Measurements from ENCODE around the gene ADORA1.

Gene ADORA1

GRCh38 chr1:203163891-203164635 lies 36.5 kb downstream of the ADORA1 start:
- H3K4me3 ChIP-seq (ENCODE audit: control insufficient read depth, low read depth, low read length): no peak overlapping the region
- TF ChIP-seq, protein P1, sequence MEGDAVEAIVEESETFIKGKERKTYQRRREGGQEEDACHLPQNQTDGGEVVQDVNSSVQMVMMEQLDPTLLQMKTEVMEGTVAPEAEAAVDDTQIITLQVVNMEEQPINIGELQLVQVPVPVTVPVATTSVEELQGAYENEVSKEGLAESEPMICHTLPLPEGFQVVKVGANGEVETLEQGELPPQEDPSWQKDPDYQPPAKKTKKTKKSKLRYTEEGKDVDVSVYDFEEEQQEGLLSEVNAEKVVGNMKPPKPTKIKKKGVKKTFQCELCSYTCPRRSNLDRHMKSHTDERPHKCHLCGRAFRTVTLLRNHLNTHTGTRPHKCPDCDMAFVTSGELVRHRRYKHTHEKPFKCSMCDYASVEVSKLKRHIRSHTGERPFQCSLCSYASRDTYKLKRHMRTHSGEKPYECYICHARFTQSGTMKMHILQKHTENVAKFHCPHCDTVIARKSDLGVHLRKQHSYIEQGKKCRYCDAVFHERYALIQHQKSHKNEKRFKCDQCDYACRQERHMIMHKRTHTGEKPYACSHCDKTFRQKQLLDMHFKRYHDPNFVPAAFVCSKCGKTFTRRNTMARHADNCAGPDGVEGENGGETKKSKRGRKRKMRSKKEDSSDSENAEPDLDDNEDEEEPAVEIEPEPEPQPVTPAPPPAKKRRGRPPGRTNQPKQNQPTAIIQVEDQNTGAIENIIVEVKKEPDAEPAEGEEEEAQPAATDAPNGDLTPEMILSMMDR (conservative IDR thresholded peaks at IDR 0.05; ENCODE audit: control insufficient read depth, insufficient read depth, low read depth, low read length): no peak
- no peak for DNase-seq (ENCODE audit: low read depth)

DNA sequence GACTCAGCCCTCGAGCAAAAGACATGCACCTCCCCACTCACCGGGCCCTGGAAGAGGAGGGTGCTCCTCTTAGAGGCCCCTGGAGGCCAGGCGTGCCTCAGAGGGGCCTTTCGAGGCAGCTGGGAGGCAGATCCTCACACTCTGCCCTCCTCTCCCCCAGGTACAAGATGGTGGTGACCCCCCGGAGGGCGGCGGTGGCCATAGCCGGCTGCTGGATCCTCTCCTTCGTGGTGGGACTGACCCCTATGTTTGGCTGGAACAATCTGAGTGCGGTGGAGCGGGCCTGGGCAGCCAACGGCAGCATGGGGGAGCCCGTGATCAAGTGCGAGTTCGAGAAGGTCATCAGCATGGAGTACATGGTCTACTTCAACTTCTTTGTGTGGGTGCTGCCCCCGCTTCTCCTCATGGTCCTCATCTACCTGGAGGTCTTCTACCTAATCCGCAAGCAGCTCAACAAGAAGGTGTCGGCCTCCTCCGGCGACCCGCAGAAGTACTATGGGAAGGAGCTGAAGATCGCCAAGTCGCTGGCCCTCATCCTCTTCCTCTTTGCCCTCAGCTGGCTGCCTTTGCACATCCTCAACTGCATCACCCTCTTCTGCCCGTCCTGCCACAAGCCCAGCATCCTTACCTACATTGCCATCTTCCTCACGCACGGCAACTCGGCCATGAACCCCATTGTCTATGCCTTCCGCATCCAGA lies 37.7 kb downstream of the ADORA1 start:
- no peak overlapping the region for H3K4me3 ChIP-seq (ENCODE audit: control insufficient read depth, low read depth, low read length)
- no peak for DNase-seq (ENCODE audit: low read depth)

GRCh38 chr1:203165800-203166161 lies 38.3 kb downstream of the ADORA1 start:
- H3K4me3 ChIP-seq (ENCODE audit: control insufficient read depth, low read depth, low read length): no peak overlapping the region
- TF ChIP-seq, protein P1 (conservative IDR thresholded peaks at IDR 0.05; ENCODE audit: control insufficient read depth, insufficient read depth, low read depth, low read length): no peak
- no peak for DNase-seq (ENCODE audit: low read depth)

More for the DNA sequence above, 37.7 kb downstream of the ADORA1 start:
- TF ChIP-seq, protein P1 (conservative IDR thresholded peaks at IDR 0.05; ENCODE audit: control insufficient read depth, insufficient read depth, low read depth, low read length): no peak

GRCh38 chr1:203166192-203166940 lies 38.8 kb downstream of the ADORA1 start:
- no peak overlapping the region for H3K4me3 ChIP-seq (ENCODE audit: control insufficient read depth, low read depth, low read length)
- TF ChIP-seq, protein P1 (conservative IDR thresholded peaks at IDR 0.05; ENCODE audit: control insufficient read depth, insufficient read depth, low read depth, low read length): no peak
- DNase-seq (ENCODE audit: low read depth): no peak

DNA sequence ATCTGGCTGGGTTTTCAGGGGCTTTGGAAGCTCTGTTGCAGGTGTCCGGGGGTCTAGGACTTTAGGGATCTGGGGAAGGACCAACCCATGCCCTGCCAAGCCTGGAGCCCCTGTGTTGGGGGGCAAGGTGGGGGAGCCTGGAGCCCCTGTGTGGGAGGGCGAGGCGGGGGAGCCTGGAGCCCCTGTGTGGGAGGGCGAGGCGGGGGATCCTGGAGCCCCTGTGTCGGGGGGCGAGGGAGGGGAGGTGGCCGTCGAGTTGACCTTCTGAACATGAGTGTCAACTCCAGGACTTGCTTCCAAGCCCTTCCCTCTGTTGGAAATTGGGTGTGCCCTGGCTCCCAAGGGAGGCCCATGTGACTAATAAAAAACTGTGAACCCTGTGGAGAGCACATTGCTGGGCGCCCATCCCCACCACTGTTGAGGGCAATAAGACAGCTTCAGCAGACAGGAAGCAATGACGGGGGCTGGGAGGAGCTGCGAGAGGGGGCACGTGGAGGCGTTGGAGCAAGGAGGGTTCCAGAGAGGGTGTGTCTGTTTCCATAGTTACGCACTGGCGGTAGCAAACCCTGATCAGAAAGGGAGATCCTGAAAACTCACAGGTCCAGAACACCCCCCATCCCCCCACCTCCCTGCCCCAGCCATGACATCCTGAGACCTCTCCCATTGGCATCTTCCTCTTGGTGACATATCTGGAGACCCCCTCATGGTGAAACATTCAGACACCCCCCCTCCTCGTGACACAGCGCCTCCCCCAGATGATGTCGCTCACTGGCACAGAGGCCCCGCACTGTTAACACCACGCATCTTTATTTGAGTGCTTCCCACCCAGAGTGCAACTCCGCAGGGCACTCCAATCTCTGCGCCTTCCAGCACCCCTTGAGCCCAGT lies 39.7 kb downstream of the ADORA1 start:
- no peak overlapping the region for H3K4me3 ChIP-seq (ENCODE audit: control insufficient read depth, low read depth, low read length)
- TF ChIP-seq, protein P1 (conservative IDR thresholded peaks at IDR 0.05; ENCODE audit: control insufficient read depth, insufficient read depth, low read depth, low read length): no peak
- no peak for DNase-seq (ENCODE audit: low read depth)

- DNase-seq (ENCODE audit: low read depth): no peak
- TF ChIP-seq, protein P1 (conservative IDR thresholded peaks at IDR 0.05; ENCODE audit: control insufficient read depth, insufficient read depth, low read depth, low read length): no peak
- H3K4me3 ChIP-seq (ENCODE audit: control insufficient read depth, low read depth, low read length): no peak overlapping the region
These were observed 40.3 kb downstream of the ADORA1 start for GRCh38 chr1:203167913-203168200.

Measured in fibroblast of mammary gland (primary cell).